ENCODE results near the gene KDM6B. TPM values are rescaled to one million over a fixed set of nuclear protein-coding genes. Genes with fewer than 3 reads are reported as not detected.

The KDM6B gene
- total and polyA plus RNA-seq, 9 of the 15 experiments (the other 6 are each of a cell fraction or from before 2014, with no cell fraction given): 0.01 to 22.9 (median 2.2) TPM

GRCh38 chr17:7852919-7853690 is 19.1 kb downstream of the KDM6B start:
- H3K9me1 ChIP-seq (ENCODE audit: control insufficient read depth, insufficient read depth, low read length): no peaks in the 10 kb centered on the region
- peaks cover 6% of the 10 kb centered on the region; the same call in 1 of the 3 replicates for H3K79me2 ChIP-seq (ENCODE audit: control insufficient read depth, insufficient read depth, low read length)
- CTCF ChIA-PET (ENCODE audit: low intra/inter-chr PET ratio): no interaction called here
- in situ Hi-C loops (cut with MboI) (no loop called here), intact Hi-C loops (cut with micrococcal nuclease) (loop anchor here (10.0 kb wide), 1 partner anchor 108 kb away; no protein-coding TSS in a partner anchor)
- H2AFZ ChIP-seq (ENCODE audit: low read depth, low read length): no peak overlapping the region
- FAIRE-seq: no peak
- no peak overlapping the region for H3K27ac ChIP-seq (ENCODE audit: extremely low read depth, low read depth, low read length)
- POLR2A ChIA-PET: interaction anchor here (0.7 kb wide), 1 partner anchor 60 kb away, joined by 3 read pairs; no protein-coding TSS in a partner anchor
- no peak overlapping the region for H3K9ac ChIP-seq (ENCODE audit: insufficient read depth in 1 of 2, low read depth in 2 of 2, low read length in 2 of 2)
- BruUV-seq (replicated peaks): no TSS peak
- H3K4me3 ChIP-seq: no peak overlapping the region
- H3K27me3 ChIP-seq (ENCODE audit: control insufficient read depth in 2 of 2, insufficient read depth in 2 of 2, low read length in 2 of 2): no peaks in the 10 kb centered on the region
- H3K9me3 ChIP-seq (replicated peaks; ENCODE audit: control insufficient read depth, insufficient read depth, low read depth, low read length): no peaks in the 10 kb centered on the region
- H3K4me1 ChIP-seq (replicated peaks in 1 of 2; ENCODE audit: control insufficient read depth in 2 of 2, insufficient read depth in 2 of 2, low read length in 2 of 2): peaks cover 5 to 46% of the 10 kb centered on the region in 2 experiments; a peak in 3 of 5 replicates
- no peak for TF ChIP-seq HSF4 (CRISPR knock-in tag; IDR thresholded peaks at IDR 0.05; ENCODE audit: borderline replicate concordance)
- TF ChIP-seq RBM22 (IDR thresholded peaks at IDR 0.05; ENCODE audit: low read depth, low read length, poor library complexity, severe bottlenecking): peak; percentile 62
- no peak for TF ChIP-seq TAL1 (IDR thresholded peaks at IDR 0.05)
- TF ChIP-seq ZBTB33 (CRISPR knock-in tag; IDR thresholded peaks at IDR 0.05): peak; percentile 78
- TF ChIP-seq RBFOX2 (IDR thresholded peaks at IDR 0.05; ENCODE audit: low read depth, low read length): peak; percentile 54; the same call in 1 of the 2 replicates
- TF ChIP-seq POLR2G (IDR thresholded peaks at IDR 0.05; ENCODE audit: low read depth, low read length): peak; percentile 72
- WGBS (ENCODE audit: insufficient coverage, low coverage, missing lambda C conversion rate): 92% methylated on average over 22 of the region's 51 CpGs
- no peak for ATAC-seq
- H3K36me3 ChIP-seq (ENCODE audit: control insufficient read depth, insufficient read depth, low read length): peaks cover 46% of the 10 kb centered on the region; the same call in 2 of the 3 replicates
- H4K20me1 ChIP-seq (replicated peaks; ENCODE audit: control insufficient read depth, insufficient read depth, low read length): no peaks in the 10 kb centered on the region
- no peak for DNase-seq (ENCODE audit: extremely low read depth in 1 of 4, low spot score in 3 of 4)
- H3K4me2 ChIP-seq (ENCODE audit: insufficient read depth, low read length): no peak overlapping the region

All from K562 (cell line).